ENCODE results near the gene STK16. TPM values are rescaled to one million over a fixed set of nuclear protein-coding genes. Genes with fewer than 3 reads are reported as not detected.

STK16 gene
- total and polyA plus RNA-seq, 2 of the 13 experiments (the other 11 are each of a cell fraction or from before 2014, with no cell fraction given): 28.0 to 50.9 TPM

- no peak for TF ChIP-seq CREB3 (CRISPR knock-in tag; IDR thresholded peaks at IDR 0.05)
- TF ChIP-seq CEBPB (IDR thresholded peaks at IDR 0.05; ENCODE audit: borderline replicate concordance, low read depth, low read length): no peak
- TF ChIP-seq ZNF256 (CRISPR knock-in tag; conservative IDR thresholded peaks at IDR 0.05): peak; percentile 59; the same call in 1 of the 2 replicates
- no peak for TF ChIP-seq ZNF597 (CRISPR knock-in tag; IDR thresholded peaks at IDR 0.05)
- no peak for TF ChIP-seq NCOR1 (IDR thresholded peaks at IDR 0.05; ENCODE audit: borderline replicate concordance, low read length)
- no peak; the same call in 1 of the 2 replicates for TF ChIP-seq ZBTB2 (CRISPR knock-in tag; IDR thresholded peaks at IDR 0.05; ENCODE audit: low read depth)
- TF ChIP-seq MXD4 (CRISPR knock-in tag; IDR thresholded peaks at IDR 0.05): no peak
- no peak for TF ChIP-seq ZKSCAN8 (CRISPR knock-in tag; IDR thresholded peaks at IDR 0.05; ENCODE audit: borderline replicate concordance)
- peak; percentile 86; the same call in 1 of the 2 replicates for TF ChIP-seq ZBTB10 (CRISPR knock-in tag; IDR thresholded peaks at IDR 0.05; ENCODE audit: borderline replicate concordance)
- TF ChIP-seq ZNF232 (CRISPR knock-in tag; IDR thresholded peaks at IDR 0.05; ENCODE audit: borderline replicate concordance): peak; percentile 90
- TF ChIP-seq RAD51 (IDR thresholded peaks at IDR 0.05; ENCODE audit: borderline replicate concordance): no peak
- peak; percentile 46; the same call in 1 of the 2 replicates for TF ChIP-seq ZNF503 (CRISPR knock-in tag; IDR thresholded peaks at IDR 0.05)
- TF ChIP-seq JUND (CRISPR knock-in tag; IDR thresholded peaks at IDR 0.05): peak; percentile 2; the same call in 1 of the 2 replicates
- TF ChIP-seq ZNF691 (CRISPR knock-in tag; IDR thresholded peaks at IDR 0.05; ENCODE audit: borderline replicate concordance, low read depth): peak; percentile 11; the same call in 1 of the 2 replicates
- TF ChIP-seq ZBTB46 (CRISPR knock-in tag; IDR thresholded peaks at IDR 0.05; ENCODE audit: borderline replicate concordance): 0 out of 2 replicates have a peak, but pooled peaks have one; percentile 34
- TF ChIP-seq ZNF296 (CRISPR knock-in tag; conservative IDR thresholded peaks at IDR 0.05): peak; percentile 6; the same call in 1 of the 2 replicates
- TF ChIP-seq ZNF383 (CRISPR knock-in tag; IDR thresholded peaks at IDR 0.05; ENCODE audit: borderline replicate concordance): peak; percentile 39; the same call in 1 of the 2 replicates
Measured at GRCh38 chr2:219218217-219218731, 27.0 kb upstream of the STK16 start (continued).
